Natural killer cell (primary cell): ENCODE results near the gene PITPNM3. TPM values are rescaled to one million over a fixed set of nuclear protein-coding genes. Genes with fewer than 3 reads are reported as not detected.

Experiments
- ATAC-seq, 3 donors: fragments of 150-1000 bp in 2 of 3; fragments of 200-7000 bp in 1 of 3; cut with Tn5 transposase; 1 replicate in 1 of 3; 2 replicates in 2 of 3; pipeline ENCODE4 v1.10.0; 2021; ENCODE audit warnings: mild to moderate bottlenecking in 2 of 3, moderate library complexity in 2 of 3
- DNase-seq, 2 donors: peaks; one replicate each; pipeline versions ENCODE4 v3.0.0 to v3.0.0-alpha.2; 2013 to 2021; ENCODE audit warnings: mixed read lengths in 1 of 2
- H3K27ac ChIP-seq: one replicate; pipeline ENCODE4 v1.5.1; 2013; ENCODE audit warnings: mild to moderate bottlenecking, low read length
- H3K27me3 ChIP-seq: one replicate; pipeline ENCODE4 v1.6.1; 2013; ENCODE audit warnings: low read length; ENCODE audit not compliant: control insufficient read depth, insufficient read depth
- H3K36me3 ChIP-seq: one replicate; pipeline ENCODE4 v1.6.1; 2013; ENCODE audit warnings: low read length; ENCODE audit not compliant: control insufficient read depth, insufficient read depth
- H3K4me1 ChIP-seq: one replicate; pipeline ENCODE4 v1.6.1; 2013; ENCODE audit warnings: low read length; ENCODE audit not compliant: control insufficient read depth, insufficient read depth
- H3K4me3 ChIP-seq: one replicate; pipeline ENCODE4 v1.5.1; 2013; ENCODE audit warnings: low read length
- H3K9me3 ChIP-seq: one replicate; pipeline ENCODE4 v1.6.1; 2013; ENCODE audit warnings: low read length; ENCODE audit not compliant: control insufficient read depth, insufficient read depth
- H3K27ac Mint-ChIP-seq, 2 donors: one replicate each; pipeline ENCODE4 v1.8.0; 2022; ENCODE audit warnings: mild to moderate bottlenecking in 2 of 2, mixed read lengths in 2 of 2, moderate library complexity in 1 of 2
- H3K27me3 Mint-ChIP-seq, 2 donors: one replicate each; pipeline ENCODE4 v1.8.0; 2022; ENCODE audit warnings: low read depth in 2 of 2, mixed read lengths in 2 of 2
- H3K36me3 Mint-ChIP-seq: one replicate; pipeline ENCODE4 v1.8.0; 2022; ENCODE audit warnings: mixed read lengths
- H3K4me1 Mint-ChIP-seq, 2 donors: one replicate each; pipeline ENCODE4 v1.8.0; 2022; ENCODE audit warnings: mixed read lengths in 2 of 2
- H3K4me3 Mint-ChIP-seq: one replicate; pipeline ENCODE4 v1.8.0; 2022; ENCODE audit warnings: mild to moderate bottlenecking, moderate library complexity, mixed read lengths
- H3K9me3 Mint-ChIP-seq, 2 donors: one replicate each; pipeline ENCODE4 v1.8.0; 2022; ENCODE audit warnings: mixed read lengths in 2 of 2
- CTCF ChIP-seq: fragments of 200-600 bp; IDR thresholded peaks from one replicate; pipeline ENCODE4 v1.8.0; 2022; ENCODE audit warnings: antibody characterized with exemption
- WGBS: methylation state at CpG from one replicate; pipeline ENCODE4 v1.1.7; 2013; ENCODE audit warnings: missing lambda C conversion rate; ENCODE audit not compliant: insufficient coverage; 5-methylcytosine and 5-hydroxymethylcytosine counted together
- intact Hi-C: fragments of 100-400 bp; cut with micrococcal nuclease; formaldehyde crosslinking; loops from one replicate; pipeline ENCODE4 v1.14.2; 2022
- total RNA-seq, 4 donors: library from RNA; stranded (reverse); fragments of 120-200 nt in 1 of 4; gene quantifications; one replicate each; pipeline versions ENCODE4 v1.2.3 to v1.2.4, GENCODE V29; 2013 to 2022

PITPNM3 gene
- total RNA-seq, 3 donors from 2014 or later (not counting 1 experiment from before 2014, with no cell fraction given) = 0.42 to 0.75 (median 0.50) TPM

GRCh38 chr17:6491071-6491700, 65.2 kb downstream of the PITPNM3 start:
- Histone ChIP-seq H3K27ac (no peak overlapping the region), H3K4me3 (no peak overlapping the region), H3K27me3 (peaks cover 5% of the 10 kb centered on the region), H3K9me3 (no peaks in the 10 kb centered on the region), H3K4me1 (peaks cover 6% of the 10 kb centered on the region), H3K36me3 (no peaks in the 10 kb centered on the region)
- ATAC-seq (no peak), DNase-seq (no peak)
- Mint-ChIP-seq H3K9me3 (no peaks in the 10 kb centered on the region), H3K27me3 (peaks cover 9 to 18% of the 10 kb centered on the region in 2 donors), H3K4me1 (peaks cover 1 to 9% of the 10 kb centered on the region in 2 donors), H3K36me3 (no peaks in the 10 kb centered on the region), H3K27ac (no peak overlapping the region), H3K4me3 (no peak overlapping the region)
- intact Hi-C loops = no loop called here
- WGBS = 89% methylated on average over 6 of the region's 7 CpGs
- TF ChIP-seq CTCF = no peak

- Mint-ChIP-seq H3K9me3 (no peaks in the 10 kb centered on the region), H3K27me3 (peaks cover 0 to 7% of the 10 kb centered on the region in 2 donors), H3K36me3 (no peaks in the 10 kb centered on the region), H3K27ac (no peak overlapping the region), H3K4me1 (no peaks in the 10 kb centered on the region), H3K4me3 (no peak overlapping the region)
- no peaks in the 10 kb centered on the region for H3K9me3 ChIP-seq
- no peak overlapping the region for H3K27ac ChIP-seq
- H3K27me3 ChIP-seq = no peaks in the 10 kb centered on the region
- intact Hi-C loops = no loop called here
- no peak for TF ChIP-seq CTCF
- DNase-seq (no peak), ATAC-seq (no peak)
- no peaks in the 10 kb centered on the region for H3K36me3 ChIP-seq
- 82% methylated on average over 5 of the region's 6 CpGs for WGBS
- no peaks in the 10 kb centered on the region for H3K4me1 ChIP-seq
- no peak overlapping the region for H3K4me3 ChIP-seq
Measured at GRCh38 chr17:6489016-6489550, 67.3 kb downstream of the PITPNM3 start.

GRCh38 chr17:6488008-6488539, 68.3 kb downstream of the PITPNM3 start:
- Mint-ChIP-seq H3K36me3 (no peaks in the 10 kb centered on the region), H3K4me3 (no peak overlapping the region), H3K9me3 (no peaks in the 10 kb centered on the region), H3K27me3 (peaks cover 0 to 7% of the 10 kb centered on the region in 2 donors), H3K27ac (no peak overlapping the region), H3K4me1 (no peaks in the 10 kb centered on the region)
- Histone ChIP-seq H3K27me3 (no peaks in the 10 kb centered on the region), H3K9me3 (no peaks in the 10 kb centered on the region), H3K4me1 (no peaks in the 10 kb centered on the region), H3K4me3 (no peak overlapping the region), H3K36me3 (no peaks in the 10 kb centered on the region), H3K27ac (no peak overlapping the region)
- no peak for TF ChIP-seq CTCF
- no peak for DNase-seq
- no peak for ATAC-seq
- intact Hi-C loops = no loop called here
- WGBS = 76% methylated on average over 6 of the region's 6 CpGs
